Measurements from ENCODE around the gene COQ4. TPM values are rescaled to one million over a fixed set of nuclear protein-coding genes. Genes with fewer than 3 reads are reported as not detected.
A peak's percentile ranks its signal among the peaks of the same experiment; 100 is the strongest.

COQ4 gene
- polyA plus RNA-seq, 1 of the 3 experiments (the other 2 are of a cell fraction), result 57.2 TPM

- CTCF ChIA-PET, result interaction anchor here (1.1 to 1.3 kb wide), 2 partner anchors 43 to 81 kb away, joined by 3 to 5 read pairs; partner anchors contain the start of gene CERCAM
- peak within 1 kb of the TSS; percentile 73 to 89 for H3K4me3 ChIP-seq (ENCODE audit: low read depth in 2 of 2, low read length in 1 of 2)
- peak within 1 kb of the TSS; percentile 99 for H3K4me2 ChIP-seq
- peaks cover 17 to 20% of the 10 kb centered on the region in 2 experiments for H3K36me3 ChIP-seq (replicated peaks in 1 of 2; ENCODE audit: control insufficient read depth in 1 of 2, insufficient read depth in 2 of 2, low read length in 1 of 2)
- H3K4me1 ChIP-seq (ENCODE audit: control insufficient read depth in 1 of 2, insufficient read depth in 2 of 2, low read depth in 1 of 2, low read length in 1 of 2), result peaks cover 0 to 6% of the 10 kb centered on the region in 2 experiments; a peak in 1 of 4 replicates
- peak; percentile 41; the same call in 1 of the 2 replicates for TF ChIP-seq MXI1 (IDR thresholded peaks at IDR 0.05; ENCODE audit: low read depth, low read length)
- peak; percentile 71 for TF ChIP-seq NRF1 (IDR thresholded peaks at IDR 0.05; ENCODE audit: low read depth, low read length)
- TF ChIP-seq TEAD4 (IDR thresholded peaks at IDR 0.05; ENCODE audit: borderline replicate concordance, insufficient read depth), result peak; percentile 41; the same call in 1 of the 2 replicates
- no peak for TF ChIP-seq POLR2AphosphoS5 (IDR thresholded peaks at IDR 0.05; ENCODE audit: low read depth, low read length)
- peak; percentile 43; the same call in 1 of the 2 replicates for TF ChIP-seq MAX (IDR thresholded peaks at IDR 0.05; ENCODE audit: low read depth)
- H4K20me1 ChIP-seq (ENCODE audit: insufficient read depth), result 0 out of 2 replicates have a peak, but pooled peaks cover 3% of the 10 kb centered on the region
- peak within 1 kb of the TSS; percentile 100 for H2AFZ ChIP-seq (ENCODE audit: low read depth)
- peaks cover 18% of the 10 kb centered on the region for H3F3A ChIP-seq (replicated peaks; ENCODE audit: insufficient read depth)
- H3K9me2 ChIP-seq, result no peaks in the 10 kb centered on the region
- H3K9ac ChIP-seq, result peak within 1 kb of the TSS; percentile 67
- 52% methylated on average over 7 of the region's 75 CpGs for WGBS (ENCODE audit: low lambda C conversion rate)
- peak; percentile 94 for DNase-seq
- peaks cover 19% of the 10 kb centered on the region; the same call in 1 of the 2 replicates for H3K79me2 ChIP-seq (ENCODE audit: insufficient read depth)
- POLR2A ChIA-PET, result no interaction called here
- H3K9me3 ChIP-seq, result no peaks in the 10 kb centered on the region
- peak within 1 kb of the TSS; percentile 20 to 44; a peak in 3 of 4 replicates for H3K27ac ChIP-seq (ENCODE audit: low read depth in 2 of 2, low read length in 1 of 2)
- H3K27me3 ChIP-seq (ENCODE audit: insufficient read depth), result no peaks in the 10 kb centered on the region
Measured at GRCh38 chr9:128339761-128340690, 17.4 kb downstream of the COQ4 start, which contains the start of gene SLC27A4. SLC27A4 (plus strand) TSS chr9:128340527; CDS start chr9:128343133, 2,606 bp downstream.

GRCh38 chr9:128340691-128341434, 18.2 kb downstream of the COQ4 start:
- peak overlapping the region; percentile 85; the same call in 1 of the 2 replicates for H2AFZ ChIP-seq (ENCODE audit: low read depth)
- no peaks in the 10 kb centered on the region for H3K9me3 ChIP-seq
- H3K4me1 ChIP-seq (ENCODE audit: control insufficient read depth in 1 of 2, insufficient read depth in 2 of 2, low read depth in 1 of 2, low read length in 1 of 2), result peaks cover 0 to 6% of the 10 kb centered on the region in 2 experiments; a peak in 1 of 4 replicates
- no peaks in the 10 kb centered on the region for H3K27me3 ChIP-seq (ENCODE audit: insufficient read depth)
- H3K36me3 ChIP-seq (replicated peaks in 1 of 2; ENCODE audit: control insufficient read depth in 1 of 2, insufficient read depth in 2 of 2, low read length in 1 of 2), result peaks cover 22 to 24% of the 10 kb centered on the region in 2 experiments
- H3K4me3 ChIP-seq (ENCODE audit: low read depth in 2 of 2, low read length in 1 of 2), result peak overlapping the region; percentile 73 to 89
- peak overlapping the region; percentile 64 for H3K9ac ChIP-seq
- no peaks in the 10 kb centered on the region for H3K9me2 ChIP-seq
- TF ChIP-seq NRF1 (IDR thresholded peaks at IDR 0.05; ENCODE audit: low read depth, low read length), result no peak
- TF ChIP-seq MXI1 (IDR thresholded peaks at IDR 0.05; ENCODE audit: low read depth, low read length), result peak; percentile 20; the same call in 1 of the 2 replicates
- peaks cover 15% of the 10 kb centered on the region for H3F3A ChIP-seq (replicated peaks; ENCODE audit: insufficient read depth)
- H3K27ac ChIP-seq (ENCODE audit: low read depth in 2 of 2, low read length in 1 of 2), result peak overlapping the region; percentile 20 to 44; a peak in 3 of 4 replicates
- WGBS (ENCODE audit: low lambda C conversion rate), result 0% methylated on average over 8 of the region's 48 CpGs
- ChIA-PET CTCF (interaction anchor here (0.6 to 2.1 kb wide), 46 partner anchors 9 to 361 kb away, joined by 3 to 80 read pairs (median 4); partner anchors contain the start of genes CERCAM, COQ4, DNM1 and PKN3), POLR2A (interaction anchor here (1.0 to 1.3 kb wide), 2 partner anchors 21 to 30 kb away, joined by 3 to 4 read pairs; partner anchors contain the start of gene URM1)
- peak; percentile 69 for DNase-seq
- 0 out of 2 replicates have a peak, but pooled peaks cover 3% of the 10 kb centered on the region for H4K20me1 ChIP-seq (ENCODE audit: insufficient read depth)
- H3K79me2 ChIP-seq (ENCODE audit: insufficient read depth), result peaks cover 19% of the 10 kb centered on the region; the same call in 1 of the 2 replicates
- peak overlapping the region; percentile 99 for H3K4me2 ChIP-seq

All from SK-N-SH (cell line).